NOMO-1 treated with DMSO at 0.1 percent for 48 hours (cell line): ENCODE results near the gene EFCAB12.
A peak's percentile ranks its signal among the peaks of the same experiment; 100 is the strongest.
"Not testable (repeated sequence)": the region's sequence is repeated elsewhere in the genome, so short reads cannot be mapped to it uniquely, and the experiment has no call there.

ENCODE experiments used
- DNase-seq: peaks from one replicate; lab custom pipeline; 2025; ENCODE audit not compliant: unreplicated experiment; lab: John Stamatoyannopoulos, UW

Gene EFCAB12

GRCh38 chr3:129421988-129422745 is 6.3 kb downstream of the EFCAB12 start:
- no peak for DNase-seq

DNA sequence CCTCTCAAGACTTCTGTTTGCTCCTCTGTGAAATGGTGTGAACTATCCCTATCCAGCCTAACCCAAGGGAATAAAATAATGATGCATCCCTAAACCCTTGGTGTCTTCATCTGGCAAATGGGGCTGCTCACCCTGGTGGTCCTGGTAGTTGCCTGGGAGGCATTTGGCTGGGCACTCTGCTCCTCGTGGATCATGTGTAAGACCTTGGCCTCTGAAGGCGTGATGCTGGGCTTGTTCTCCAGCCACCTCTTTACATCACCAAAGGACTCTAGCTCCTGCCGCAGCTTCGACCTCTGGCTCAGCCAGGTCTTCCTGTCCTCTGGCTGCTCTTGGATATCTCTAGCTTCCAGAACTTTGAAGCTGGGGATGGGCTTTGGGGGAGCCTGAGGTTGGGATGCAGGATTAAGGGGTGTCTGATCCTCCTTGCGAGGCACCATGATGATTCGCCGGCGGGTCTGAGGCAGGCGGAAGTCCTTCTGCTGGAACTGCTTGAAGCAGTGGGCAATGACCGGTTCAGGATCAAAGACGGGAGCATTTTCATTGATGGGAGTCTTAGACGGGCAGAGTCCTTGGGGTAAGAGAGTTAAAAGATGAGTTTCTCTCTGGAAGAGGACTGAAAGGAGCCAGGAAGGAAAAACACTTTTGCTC is 7.1 kb downstream of the EFCAB12 start:
- no peak for DNase-seq

- no peak for DNase-seq
Observed at GRCh38 chr3:129419476-129419875, 9.0 kb downstream of the EFCAB12 start.

DNA sequence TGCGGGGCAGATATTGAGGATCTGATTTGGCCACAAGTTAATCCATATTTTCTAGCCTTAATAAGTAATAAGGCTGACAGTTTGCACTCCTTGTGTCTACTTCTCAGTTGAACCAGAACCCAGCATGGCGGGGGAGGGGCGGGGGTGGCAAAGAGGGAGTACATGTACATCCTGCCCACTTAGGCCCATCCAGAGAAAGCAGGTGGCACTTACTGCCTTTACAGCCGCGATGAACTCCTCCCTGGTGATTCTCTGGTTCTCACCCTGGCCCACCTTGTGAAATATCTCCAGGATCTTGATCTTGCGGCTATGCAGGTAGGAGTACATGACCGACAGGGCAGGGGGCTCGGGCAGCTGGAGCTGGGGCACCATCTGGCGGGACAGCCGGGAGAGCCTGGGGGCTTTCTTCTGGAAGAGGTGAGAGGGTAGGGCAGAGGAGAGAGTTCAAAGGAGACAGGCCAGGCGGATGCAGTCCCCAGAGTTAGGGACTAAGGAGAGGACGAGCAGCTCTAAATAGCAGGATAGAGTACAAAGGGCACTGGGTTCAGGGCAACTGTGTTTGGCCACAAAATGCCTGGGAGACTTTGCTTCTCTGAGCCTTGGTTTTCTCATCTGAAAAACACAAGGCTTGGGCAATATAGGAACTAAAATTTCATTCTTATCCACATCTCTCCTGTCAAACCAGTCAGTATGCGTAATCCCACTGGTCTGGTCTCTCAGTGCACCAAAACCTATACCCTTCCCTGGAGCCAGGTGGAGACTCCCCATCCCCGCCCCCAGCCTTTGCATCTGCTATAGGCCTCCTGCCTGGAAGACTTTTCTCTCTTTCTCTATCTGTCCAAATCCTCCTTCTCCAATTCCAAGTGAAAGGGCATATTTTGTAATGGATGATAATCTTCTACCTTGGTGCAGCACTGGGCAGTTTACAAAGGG is 10.1 kb downstream of the EFCAB12 start:
- no peak for DNase-seq

DNA sequence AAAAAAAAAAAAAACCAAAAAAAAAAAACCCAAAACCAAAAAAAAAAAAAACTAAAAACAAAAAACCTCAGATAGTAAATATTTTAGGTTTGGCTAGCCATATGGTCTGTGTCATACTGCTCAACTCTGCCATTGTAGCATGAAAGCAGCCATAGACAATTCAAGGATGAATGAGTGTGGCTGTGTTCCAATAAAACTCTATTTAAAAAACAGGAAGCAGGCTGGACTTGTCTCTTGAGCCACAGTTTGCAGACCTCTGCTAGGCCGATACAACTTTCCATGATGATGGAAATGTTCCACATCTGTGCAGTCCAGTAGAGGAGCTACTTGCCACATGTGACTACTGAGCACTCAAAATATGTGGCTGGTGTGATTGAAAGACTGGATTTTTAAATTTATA is 11.1 kb downstream of the EFCAB12 start:
- peak; percentile 18 for DNase-seq

DNA sequence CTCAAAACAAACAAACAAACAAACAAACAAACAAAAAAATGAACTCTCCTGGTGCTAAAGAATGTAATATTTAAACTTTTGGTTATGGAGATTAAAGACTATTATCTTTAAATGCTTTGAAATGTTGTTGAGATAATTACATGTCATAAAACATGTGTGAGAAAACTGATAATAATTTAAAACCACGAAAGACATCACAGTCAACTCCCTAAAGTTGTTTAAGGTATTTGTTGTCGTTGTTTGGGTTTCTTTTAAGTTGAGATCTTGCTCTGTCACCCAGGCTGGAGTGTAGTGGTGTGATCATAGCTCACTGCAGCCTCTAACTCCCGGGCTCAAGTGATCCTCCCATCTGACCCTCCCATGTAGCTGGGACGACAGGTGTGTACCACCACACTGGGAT is 12.0 kb downstream of the EFCAB12 start:
- no peak for DNase-seq

DNA sequence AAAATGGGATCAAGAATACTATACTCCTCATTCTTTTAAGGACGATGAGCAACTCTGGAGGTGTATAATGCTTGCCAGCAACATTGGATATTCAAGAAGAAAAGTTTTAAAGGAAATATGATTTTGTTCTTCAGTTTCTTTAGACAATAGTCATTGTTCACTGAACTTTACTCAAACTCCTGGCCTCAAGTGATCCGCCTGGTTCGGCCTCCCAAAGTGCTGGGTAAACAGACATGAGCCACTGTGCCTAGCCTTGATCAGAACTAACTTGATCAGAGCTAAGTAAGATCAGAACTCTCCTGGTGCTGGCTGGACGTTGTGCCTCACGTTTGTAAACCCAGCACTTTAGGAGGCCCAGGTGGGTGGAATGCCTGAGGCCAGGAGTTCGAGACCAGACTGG is 12.6 kb downstream of the EFCAB12 start:
- DNase-seq, result no peak

GRCh38 chr3:129415378-129415777 is 13.1 kb downstream of the EFCAB12 start:
- no peak for DNase-seq

DNA sequence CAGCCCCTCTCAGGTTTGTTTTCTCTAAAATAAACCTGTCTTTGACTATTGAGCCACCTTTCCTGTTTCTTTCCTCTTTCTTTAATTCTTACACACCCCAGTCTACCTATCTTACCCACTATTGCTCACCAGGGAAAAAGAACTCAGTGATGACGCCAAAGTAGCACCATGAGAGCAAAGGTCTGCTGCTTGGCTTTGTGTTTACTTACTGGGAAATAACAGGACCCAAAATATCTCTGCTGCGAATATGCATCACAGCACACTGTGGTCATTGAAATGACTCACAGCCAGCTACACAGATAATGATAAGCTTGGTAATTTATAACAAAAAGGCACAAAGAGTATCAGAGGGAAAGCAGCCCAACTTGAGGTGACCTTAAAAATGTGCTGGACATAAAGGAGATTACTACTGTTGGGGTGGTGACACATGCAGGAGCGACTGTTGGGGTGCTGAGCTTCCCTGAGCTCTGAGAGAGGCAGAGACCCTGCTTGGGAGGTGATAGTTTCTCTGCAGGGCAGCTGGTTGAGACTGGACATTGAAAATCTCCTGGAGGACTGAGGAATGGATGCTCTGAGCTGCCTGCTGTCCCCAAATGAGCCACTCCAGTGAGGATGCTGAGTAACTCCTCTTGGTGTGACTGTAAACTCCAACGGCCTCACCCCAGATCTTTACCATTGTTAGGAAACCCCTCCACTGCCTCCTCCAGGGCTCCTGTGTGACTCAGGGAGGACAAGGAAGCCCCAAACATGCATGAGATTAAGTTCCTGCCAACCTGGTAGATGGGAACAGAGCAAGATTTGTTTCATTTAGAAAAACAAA is 14.5 kb downstream of the EFCAB12 start:
- no peak for DNase-seq

GRCh38 chr3:129413238-129413637 is 15.2 kb downstream of the EFCAB12 start:
- DNase-seq, result not testable (repeated sequence)

GRCh38 chr3:129412542-129413198 is 15.8 kb downstream of the EFCAB12 start:
- no peak for DNase-seq

- no peak for DNase-seq
Observed at GRCh38 chr3:129410971-129411370, 17.5 kb downstream of the EFCAB12 start.

DNA sequence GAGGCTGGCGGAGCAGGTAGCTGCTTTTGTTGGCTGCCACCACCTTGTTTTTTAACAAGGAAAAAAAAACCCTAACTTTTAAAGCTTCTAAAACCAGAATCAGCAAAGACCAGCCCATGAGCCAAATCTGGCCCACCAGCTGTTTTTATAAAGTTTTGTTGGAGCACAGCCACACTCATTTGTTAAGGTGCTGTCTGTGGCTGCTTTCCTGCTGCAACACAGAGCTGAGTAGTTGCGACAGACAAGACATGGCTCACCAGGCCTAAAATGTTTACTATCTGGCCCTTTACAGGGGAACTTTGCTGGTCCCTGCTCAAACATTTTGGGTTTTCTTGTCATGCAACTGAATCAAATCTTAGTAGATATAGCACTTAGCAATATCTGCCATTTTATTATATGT is 18.9 kb downstream of the EFCAB12 start:
- peak; percentile 27 for DNase-seq

GRCh38 chr3:129404610-129405009 is 23.8 kb downstream of the EFCAB12 start:
- no peak for DNase-seq

DNA sequence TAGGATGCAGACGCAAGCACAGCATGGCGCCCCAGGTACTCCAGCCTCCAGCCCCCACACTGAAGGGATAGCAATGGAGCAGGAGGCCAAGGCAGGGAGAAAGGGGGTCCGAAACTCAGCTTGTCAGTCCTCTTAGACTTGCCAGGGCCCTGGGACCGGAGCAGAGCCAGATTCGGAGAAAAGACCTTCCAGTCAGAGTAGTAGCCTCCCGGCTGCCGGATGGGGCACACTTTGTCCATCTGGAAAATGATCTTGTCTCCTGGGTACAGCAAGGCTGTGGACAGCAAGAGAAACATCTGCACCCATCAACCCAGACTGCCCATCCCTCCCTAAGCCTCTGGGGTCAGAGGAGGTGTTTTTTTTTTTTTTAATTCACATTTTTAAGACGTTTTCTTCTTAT is 24.3 kb downstream of the EFCAB12 start:
- no peak for DNase-seq

- no peak for DNase-seq
Observed at GRCh38 chr3:129403450-129403849, 25.0 kb downstream of the EFCAB12 start.

DNA sequence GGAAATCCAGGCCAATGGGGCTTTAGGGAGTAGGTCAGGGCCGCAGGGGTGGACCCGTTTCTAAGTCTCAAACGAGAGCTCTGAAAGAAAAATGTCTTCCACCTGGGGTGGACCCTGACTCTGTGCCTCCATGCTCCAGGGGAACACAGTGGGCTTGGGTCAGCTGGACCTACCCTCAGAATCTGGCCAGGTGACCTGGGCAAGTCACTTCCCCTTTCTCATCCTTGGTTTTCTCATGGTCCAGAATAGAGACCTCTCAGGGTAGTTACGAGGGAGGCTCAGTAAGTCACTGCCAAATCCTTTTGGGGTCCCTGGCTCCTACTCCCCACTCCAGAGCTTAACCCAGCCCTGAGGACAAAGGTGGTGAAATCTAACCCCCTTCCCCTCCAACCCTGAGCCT is 25.8 kb downstream of the EFCAB12 start:
- no peak for DNase-seq

- no peak for DNase-seq
Observed at GRCh38 chr3:129402210-129402609, 26.2 kb downstream of the EFCAB12 start.

GRCh38 chr3:129399895-129400357 is 28.5 kb downstream of the EFCAB12 start:
- no peak for DNase-seq
